Metanephros (tissue), 1 donor: ENCODE results near the gene SLC6A12. TPM values are rescaled to one million over a fixed set of nuclear protein-coding genes. Genes with fewer than 3 reads are reported as not detected.

Source experiments
- total RNA-seq: library from RNA; depleted of rRNA; stranded (reverse); fragments of >200 nt; gene quantifications from one replicate; pipeline ENCODE4 v1.2.3, GENCODE V29; 2014

The SLC6A12 gene
- total RNA-seq = 15.2 TPM

DNA sequence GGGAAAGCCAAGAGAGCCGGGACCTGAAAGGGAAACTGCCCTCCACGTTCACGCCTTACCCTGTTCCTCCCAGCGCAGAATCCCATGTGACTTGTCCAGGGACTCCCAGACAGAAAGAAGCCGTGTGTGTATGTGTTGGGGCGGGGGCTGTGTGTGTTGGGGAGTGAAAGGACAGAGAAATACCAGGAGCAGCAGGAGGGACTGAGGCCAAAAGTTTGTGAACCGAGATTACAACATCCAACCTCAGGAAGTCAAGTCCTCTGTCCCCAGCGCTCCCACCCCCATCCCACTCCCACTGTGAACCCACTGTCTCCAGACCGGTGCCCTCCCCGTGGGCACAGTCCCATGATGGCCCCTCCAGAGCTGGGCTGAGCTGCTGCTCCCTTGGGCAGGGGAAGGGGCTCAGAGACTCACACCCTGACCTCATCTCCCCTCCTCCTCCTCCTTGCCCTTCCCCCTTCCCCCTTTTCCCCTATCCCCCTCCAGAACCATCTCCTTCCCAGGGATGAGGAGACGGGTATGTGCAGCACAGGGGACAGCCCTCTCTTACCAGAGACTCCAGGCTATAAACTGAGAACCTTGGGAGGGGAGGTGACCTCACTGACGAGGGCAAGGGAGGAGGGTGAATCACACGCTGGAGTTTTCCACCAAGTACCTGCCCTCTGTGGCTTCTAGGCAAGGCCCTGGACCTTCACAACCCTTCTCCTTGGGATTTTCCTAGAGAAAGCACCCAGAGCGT lies at the start of gene SLC6A12:
Gene SLC6A12 (minus strand): TSS at position 155 of the 739 bp plus-strand sequence. CDS start 4,171 bp downstream, outside the sequence.

GRCh38 chr12:262817-263216 lies 48.9 kb upstream of the SLC6A12 start, which contains the start of gene SLC6A13:
Gene SLC6A13 (minus strand): TSS chr12:262836. CDS start chr12:260052, 2,784 bp downstream.

Other genes starting within 250 kb of the SLC6A12 start
- gene IQSEC3, start 147.4 kb downstream of the SLC6A12 start, total RNA-seq = 2.9 TPM
- 25.9 TPM for gene SLC6A13, start 48.7 kb upstream of the SLC6A12 start, total RNA-seq
- 55.8 TPM for gene KDM5A, start 175.2 kb upstream of the SLC6A12 start, total RNA-seq
- 12.9 TPM for gene CCDC77, start 187.5 kb upstream of the SLC6A12 start, total RNA-seq
- 15.5 TPM for gene B4GALNT3, start 245.8 kb upstream of the SLC6A12 start, total RNA-seq